Astrocyte of the spinal cord (primary cell): Measurements from ENCODE around the gene FIG4.
"Not testable (repeated sequence)": the region's sequence is repeated elsewhere in the genome, so short reads cannot be mapped to it uniquely, and the experiment has no call there.

Source experiments
- DNase-seq: peaks from one replicate; pipeline ENCODE4 v3.0.0; 2011; ENCODE audit warnings: low read depth, low spot score
- H3K4me3 ChIP-seq: 2 replicates; pipeline ENCODE4 v1.5.1; 2011; ENCODE audit warnings: low read depth, mild to moderate bottlenecking, low read length, moderate library complexity
- CTCF ChIP-seq: IDR thresholded peaks from 2 replicates; pipeline ENCODE4 v1.5.1; 2012; ENCODE audit warnings: low read depth, mild to moderate bottlenecking, low read length, inconsistent platforms
- in situ Hi-C: cut with HindIII; loops from 2 replicates; pipeline ENCODE4 v1.10.0; 2017; ENCODE audit warnings: low sequenced_read_pairs

FIG4 gene

DNA sequence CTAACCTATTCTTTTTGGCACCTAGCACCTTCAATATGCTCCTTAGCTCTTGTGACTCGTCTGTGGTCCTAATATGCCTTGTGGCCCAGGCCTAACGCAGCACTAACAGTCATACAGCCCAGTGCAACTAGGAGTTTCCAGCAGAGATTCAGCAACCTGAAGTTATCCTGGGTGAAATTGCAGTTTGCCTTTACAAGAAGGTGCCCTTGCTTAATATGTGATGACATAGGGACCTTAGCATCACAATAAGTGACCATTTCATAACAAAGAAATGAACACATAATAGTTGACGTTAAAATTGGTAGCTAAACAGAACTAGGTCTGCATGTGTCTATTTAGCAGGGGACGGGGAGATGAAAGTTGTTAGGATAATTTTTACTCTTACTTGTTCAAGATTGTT is 10.1 kb downstream of the FIG4 start:
- no peak for TF ChIP-seq CTCF
- in situ Hi-C loops: no loop called here
- DNase-seq: no peak
- H3K4me3 ChIP-seq: no peak overlapping the region

DNA sequence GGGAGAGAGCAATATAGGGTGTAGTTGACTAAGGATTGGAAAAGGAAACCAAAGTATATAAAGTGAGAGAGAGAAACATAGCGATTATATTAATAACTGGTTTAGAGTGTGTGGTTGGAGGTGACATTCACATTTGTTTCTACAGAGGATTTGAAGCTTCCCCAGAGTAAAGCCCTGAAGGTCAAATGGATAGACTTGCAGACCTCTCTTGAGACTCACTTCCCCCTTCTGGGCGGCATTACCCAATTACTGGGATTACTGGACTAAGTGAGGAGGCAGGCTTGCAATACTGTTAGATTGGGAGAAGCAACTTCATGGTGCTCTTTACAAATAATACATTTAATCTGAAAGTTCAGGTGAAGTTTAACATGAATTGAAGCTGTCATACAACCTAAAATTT is 10.7 kb downstream of the FIG4 start:
- H3K4me3 ChIP-seq: no peak overlapping the region
- in situ Hi-C loops: no loop called here
- no peak for DNase-seq
- no peak for TF ChIP-seq CTCF

DNA sequence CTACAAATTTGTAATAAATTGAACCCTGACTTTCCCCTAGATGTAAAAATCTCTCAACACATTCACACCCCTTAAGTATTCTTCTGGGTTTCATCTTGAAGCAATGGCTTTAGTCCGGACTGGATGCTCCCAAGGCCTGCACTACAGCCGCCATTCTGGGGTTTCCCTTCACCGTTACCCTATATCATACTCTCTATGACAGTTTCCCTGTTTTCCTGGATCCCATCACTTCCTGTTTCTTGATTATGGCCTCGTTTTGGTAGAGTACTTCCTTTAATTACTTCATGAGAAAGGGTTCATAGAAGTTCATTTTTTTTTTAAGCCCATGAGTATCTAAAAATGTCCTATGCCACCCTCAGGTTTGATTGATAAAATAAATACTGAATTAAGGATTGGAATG is 11.7 kb downstream of the FIG4 start:
- no peak overlapping the region for H3K4me3 ChIP-seq
- DNase-seq: no peak
- in situ Hi-C loops: no loop called here
- TF ChIP-seq CTCF: no peak

DNA sequence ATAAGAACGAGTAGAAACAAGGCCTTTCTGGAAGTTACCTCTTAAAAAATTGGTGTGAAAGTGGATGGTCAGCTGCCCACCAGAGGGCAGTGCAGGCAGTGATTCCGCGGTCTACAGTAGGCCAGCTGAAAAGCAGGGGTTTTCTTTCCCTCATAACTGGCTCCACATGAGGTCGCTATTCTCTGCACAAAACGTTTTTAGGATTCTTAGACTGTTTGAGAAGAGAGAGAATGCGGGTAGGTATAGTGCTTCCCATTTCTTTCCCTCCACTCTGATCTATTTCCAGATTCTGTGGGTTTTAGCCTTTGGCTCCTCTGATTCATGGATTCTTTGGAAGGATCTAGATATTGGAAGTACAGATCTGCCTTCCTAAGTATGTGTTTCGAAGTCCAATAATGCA is 14.2 kb downstream of the FIG4 start:
- in situ Hi-C loops: no loop called here
- TF ChIP-seq CTCF: peak; percentile 94
- H3K4me3 ChIP-seq: no peak overlapping the region
- DNase-seq: peak; percentile 89

- no peak for TF ChIP-seq CTCF
Measured at GRCh38 chr6:109706513-109706912, 15.4 kb downstream of the FIG4 start.

GRCh38 chr6:109708099-109708498 is 17.0 kb downstream of the FIG4 start:
- H3K4me3 ChIP-seq, in situ Hi-C loops, DNase-seq: not testable (repeated sequence)

More at GRCh38 chr6:109706513-109706912, 15.4 kb downstream of the FIG4 start:
- in situ Hi-C loops: no loop called here
- DNase-seq: no peak
- no peak overlapping the region for H3K4me3 ChIP-seq

- no peak overlapping the region for H3K4me3 ChIP-seq
- no peak for TF ChIP-seq CTCF
Measured at GRCh38 chr6:109713097-109713496, 22.0 kb downstream of the FIG4 start.

More at GRCh38 chr6:109713097-109713496, 22.0 kb downstream of the FIG4 start:
- DNase-seq: no peak
- in situ Hi-C loops: no loop called here
